BE2C (cell line): ENCODE measurements around the gene ZNF835.

Source experiments
- DNase-seq: peaks from one replicate; pipeline ENCODE4 v3.0.0-alpha.2; 2020
- H3K27me3 ChIP-seq: fragments of 250-450 bp; sonication (Bioruptor Pico); 2 replicates; pipeline ENCODE4 v1.5.1; 2020; ENCODE audit warnings: mild to moderate bottlenecking
- H3K36me3 ChIP-seq: fragments of 250-450 bp; sonication (Bioruptor Pico); 2 replicates; pipeline ENCODE4 v1.5.1; 2020; ENCODE audit warnings: mild to moderate bottlenecking
- H3K4me1 ChIP-seq: fragments of 250-450 bp; sonication (Bioruptor Pico); 2 replicates; pipeline ENCODE4 v1.5.1; 2020
- H3K4me3 ChIP-seq: 2 replicates; pipeline ENCODE4 v1.5.1; 2011; ENCODE audit warnings: low read depth, low read length
- H3K9me3 ChIP-seq: fragments of 250-450 bp; sonication (Bioruptor Pico); 2 replicates; pipeline ENCODE4 v1.5.1; 2020
- CTCF ChIP-seq: IDR thresholded peaks from 2 replicates; pipeline ENCODE4 v1.5.1; 2012; ENCODE audit warnings: mild to moderate bottlenecking, low read depth, low read length

The ZNF835 gene

DNA sequence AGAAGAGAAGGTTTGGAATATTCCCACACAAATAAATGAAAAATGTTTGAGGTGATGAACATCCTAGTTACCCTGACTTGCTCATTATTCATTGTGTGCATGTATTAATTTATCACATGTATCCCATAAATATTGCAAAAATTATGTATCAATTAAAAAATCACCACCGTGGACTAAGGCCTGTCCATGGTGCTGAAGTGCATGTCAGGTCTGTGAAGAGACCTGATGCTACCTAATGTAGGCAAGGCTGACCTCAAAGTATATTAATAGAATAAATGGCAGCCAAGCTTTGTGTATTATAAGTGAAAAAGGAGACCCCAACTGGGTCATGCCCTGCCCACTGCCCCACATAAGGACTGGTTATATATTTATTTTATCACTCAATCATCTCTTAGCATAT lies 34.4 kb upstream of the ZNF835 start:
- no peaks in the 10 kb centered on the region for H3K9me3 ChIP-seq
- no peak for DNase-seq
- H3K27me3 ChIP-seq: no peaks in the 10 kb centered on the region
- H3K36me3 ChIP-seq: no peaks in the 10 kb centered on the region
- no peaks in the 10 kb centered on the region for H3K4me1 ChIP-seq
- no peak overlapping the region for H3K4me3 ChIP-seq
- TF ChIP-seq CTCF: no peak

DNA sequence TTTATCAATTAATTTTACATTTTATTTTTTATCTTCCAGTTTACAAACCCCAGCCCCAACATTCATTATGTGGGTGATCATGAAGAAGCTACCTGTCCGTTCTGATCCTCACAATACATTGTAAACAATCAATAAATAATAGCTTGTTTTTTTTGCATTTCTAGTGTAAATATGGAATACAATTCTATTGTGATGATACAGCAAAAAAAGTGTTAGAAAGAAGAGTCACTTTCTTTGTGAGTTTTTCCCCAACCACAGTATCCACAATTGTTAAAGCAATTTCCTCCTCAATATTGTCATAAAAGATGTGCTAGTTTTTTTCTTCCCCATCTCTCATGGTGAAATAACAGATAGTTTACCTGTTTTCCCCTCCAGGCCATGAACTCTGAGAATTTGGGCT lies 30.3 kb upstream of the ZNF835 start:
- Histone ChIP-seq H3K4me3 (no peak overlapping the region), H3K4me1 (no peaks in the 10 kb centered on the region), H3K9me3 (no peaks in the 10 kb centered on the region; the same call in 1 of the 2 replicates), H3K36me3 (no peaks in the 10 kb centered on the region), H3K27me3 (no peaks in the 10 kb centered on the region)
- no peak for DNase-seq
- TF ChIP-seq CTCF: no peak

GRCh38 chr19:56699552-56699951 lies 28.0 kb upstream of the ZNF835 start:
- no peaks in the 10 kb centered on the region for H3K4me1 ChIP-seq
- DNase-seq: no peak
- no peaks in the 10 kb centered on the region; the same call in 1 of the 2 replicates for H3K9me3 ChIP-seq
- H3K36me3 ChIP-seq: no peaks in the 10 kb centered on the region
- no peaks in the 10 kb centered on the region for H3K27me3 ChIP-seq
- no peak for TF ChIP-seq CTCF
- H3K4me3 ChIP-seq: no peak overlapping the region

DNA sequence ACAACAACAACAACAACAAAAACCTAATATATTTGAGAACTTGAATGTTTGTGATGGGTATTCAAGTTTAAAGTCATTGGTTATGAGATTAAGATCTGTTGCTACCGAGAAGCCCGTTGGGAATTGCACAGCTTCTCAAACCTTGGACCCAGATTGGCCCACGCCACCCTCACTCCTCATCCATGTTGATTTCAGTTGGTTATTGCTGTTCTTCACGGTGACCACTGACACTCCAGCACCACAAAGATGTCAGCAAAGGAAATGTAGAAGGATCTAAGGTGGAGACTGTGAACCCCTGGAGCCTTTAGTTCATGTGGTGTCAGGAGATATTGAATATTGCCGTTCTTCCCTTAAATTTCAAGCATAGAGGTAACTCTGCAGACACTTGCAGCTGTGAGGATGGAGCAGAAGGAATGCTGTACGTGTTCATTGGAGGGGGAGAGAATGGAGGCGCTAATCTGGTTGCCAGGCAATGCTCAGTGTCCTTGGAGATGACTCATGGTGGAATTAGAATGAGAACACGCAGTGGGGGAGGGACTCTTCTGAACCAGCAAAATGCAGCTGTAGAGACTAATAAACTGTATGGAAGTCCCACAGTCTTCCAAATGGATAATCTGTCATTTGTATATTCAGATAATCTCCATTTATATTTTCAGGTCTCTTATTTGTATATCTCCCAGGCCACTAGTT lies 20.8 kb upstream of the ZNF835 start:
- H3K9me3 ChIP-seq: no peaks in the 10 kb centered on the region
- no peaks in the 10 kb centered on the region for H3K27me3 ChIP-seq
- DNase-seq: no peak
- no peak for TF ChIP-seq CTCF
- H3K36me3 ChIP-seq: no peaks in the 10 kb centered on the region
- no peak overlapping the region for H3K4me3 ChIP-seq
- no peaks in the 10 kb centered on the region for H3K4me1 ChIP-seq

DNA sequence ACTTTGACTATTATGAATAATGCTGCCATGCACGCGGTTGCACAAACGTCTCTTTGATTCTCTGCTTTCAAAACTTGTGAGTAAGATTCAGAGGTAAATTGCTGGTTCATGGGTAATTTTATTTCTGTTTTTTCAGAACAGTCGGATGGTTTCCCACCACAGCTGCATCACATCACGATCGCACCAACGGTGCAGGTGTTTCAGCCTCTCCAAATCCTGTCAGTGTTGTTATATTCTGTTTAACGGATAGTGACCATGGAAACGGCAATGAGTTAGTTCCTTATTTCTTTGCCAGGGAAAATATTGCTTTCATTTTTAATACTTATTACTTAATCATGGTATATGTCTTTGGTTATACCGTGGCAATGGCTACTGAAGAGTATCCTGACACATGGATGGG lies 19.1 kb upstream of the ZNF835 start:
- no peaks in the 10 kb centered on the region for H3K36me3 ChIP-seq
- TF ChIP-seq CTCF: no peak
- no peaks in the 10 kb centered on the region for H3K9me3 ChIP-seq
- H3K27me3 ChIP-seq: no peaks in the 10 kb centered on the region
- no peak overlapping the region for H3K4me3 ChIP-seq
- no peak for DNase-seq
- no peaks in the 10 kb centered on the region for H3K4me1 ChIP-seq

DNA sequence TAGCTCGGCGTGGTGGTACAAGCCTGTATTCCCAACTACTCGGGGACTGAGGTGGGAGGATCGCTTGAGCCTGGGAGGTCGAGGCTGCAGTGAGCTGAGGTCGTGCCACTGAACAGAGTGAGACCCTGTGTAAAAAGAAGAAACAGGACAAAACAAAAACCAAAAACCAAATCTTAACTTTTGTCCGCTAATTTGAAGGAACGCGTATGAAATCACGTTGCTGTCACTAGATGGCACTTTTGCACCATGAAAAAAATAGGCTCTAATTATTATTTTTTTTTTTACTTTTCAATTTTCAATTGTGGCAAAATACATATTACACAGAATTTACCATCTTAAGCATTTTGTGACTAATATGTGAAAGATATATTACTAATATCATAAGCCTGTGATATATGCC lies 17.6 kb upstream of the ZNF835 start:
- H3K4me1 ChIP-seq: no peaks in the 10 kb centered on the region
- no peaks in the 10 kb centered on the region for H3K36me3 ChIP-seq
- no peak for DNase-seq
- H3K27me3 ChIP-seq: no peaks in the 10 kb centered on the region
- H3K4me3 ChIP-seq: no peak overlapping the region
- no peaks in the 10 kb centered on the region for H3K9me3 ChIP-seq
- TF ChIP-seq CTCF: no peak
